Measurements from ENCODE around the gene CEP350.

The CEP350 gene

GRCh38 chr1:180151508-180151907 lies 196.9 kb downstream of the CEP350 start:
- Histone ChIP-seq H3K27ac (ENCODE audit: insufficient read depth in 1 of 2, low read depth in 1 of 2, low read length in 2 of 2, poor library complexity in 1 of 2, severe bottlenecking in 2 of 2) (no peak overlapping the region), H3K4me3 (ENCODE audit: control insufficient read depth in 1 of 7, extremely low read depth in 1 of 7, insufficient read depth in 4 of 7, low read depth in 2 of 7, low read length in 6 of 7) (no peak overlapping the region), H3K36me3 (ENCODE audit: control insufficient read depth in 4 of 4, insufficient read depth in 4 of 4, low read length in 3 of 4) (peaks cover 0 to 1% (median 0%) of the 10 kb centered on the region in 4 experiments), H3K9me3 (ENCODE audit: control extremely low read depth in 1 of 5, control insufficient read depth in 4 of 5, insufficient read depth in 2 of 5, low read depth in 1 of 5, low read length in 4 of 5) (no peaks in the 10 kb centered on the region), H3K4me1 (ENCODE audit: control extremely low read depth in 1 of 4, control insufficient read depth in 4 of 4, insufficient read depth in 4 of 4, low read length in 3 of 4) (peaks cover 6 to 39% (median 22%) of the 10 kb centered on the region in 4 experiments), H3K27me3 (replicated peaks in 2 of 5; ENCODE audit: control insufficient read depth in 4 of 5, insufficient read depth in 5 of 5, low read length in 4 of 5) (no peaks in the 10 kb centered on the region)
- DNase-seq: no peak
- POLR2A ChIA-PET: no interaction called here
- CTCF ChIA-PET: interaction anchor here (1.4 kb wide), 1 partner anchor 17 kb away, joined by 6 read pairs; no protein-coding TSS in a partner anchor
- no CpG with 5 or more reads among the region's 3 CpGs for WGBS (ENCODE audit: insufficient coverage)

GRCh38 chr1:180152588-180152987 lies 198.0 kb downstream of the CEP350 start:
- H3K27ac ChIP-seq (ENCODE audit: insufficient read depth in 1 of 2, low read depth in 1 of 2, low read length in 2 of 2, poor library complexity in 1 of 2, severe bottlenecking in 2 of 2): no peak overlapping the region
- POLR2A ChIA-PET: no interaction called here
- WGBS (ENCODE audit: insufficient coverage): 93% methylated on average over 4 of the region's 6 CpGs

DNA sequence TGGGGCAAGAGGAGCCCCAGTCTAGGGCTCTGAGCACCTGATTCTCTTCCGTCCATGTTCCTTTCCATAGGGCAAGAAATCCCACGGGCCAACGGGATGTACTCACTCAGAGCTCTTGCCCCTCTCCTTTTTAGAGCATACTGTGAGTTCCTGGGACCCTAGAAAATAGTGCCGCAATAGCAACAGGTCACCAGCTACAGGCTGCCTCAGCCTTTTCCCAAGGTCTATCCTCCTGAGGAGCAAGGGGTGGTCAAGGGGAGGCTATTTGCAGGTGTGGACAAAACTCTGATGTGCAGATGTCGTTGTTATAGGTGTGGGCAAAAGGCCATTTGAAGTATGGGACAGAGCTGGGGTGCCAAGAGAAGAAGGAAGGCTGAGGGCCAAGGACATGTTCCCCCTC lies 198.4 kb downstream of the CEP350 start:
- Histone ChIP-seq H3K27ac (ENCODE audit: insufficient read depth in 1 of 2, low read depth in 1 of 2, low read length in 2 of 2, poor library complexity in 1 of 2, severe bottlenecking in 2 of 2) (no peak overlapping the region), H3K27me3 (replicated peaks in 2 of 5; ENCODE audit: control insufficient read depth in 4 of 5, insufficient read depth in 5 of 5, low read length in 4 of 5) (no peaks in the 10 kb centered on the region), H3K9me3 (ENCODE audit: control extremely low read depth in 1 of 5, control insufficient read depth in 4 of 5, insufficient read depth in 2 of 5, low read depth in 1 of 5, low read length in 4 of 5) (no peaks in the 10 kb centered on the region), H3K4me1 (ENCODE audit: control extremely low read depth in 1 of 4, control insufficient read depth in 4 of 4, insufficient read depth in 4 of 4, low read length in 3 of 4) (peaks cover 8 to 48% (median 24%) of the 10 kb centered on the region in 4 experiments), H3K4me3 (ENCODE audit: control insufficient read depth in 1 of 7, extremely low read depth in 1 of 7, insufficient read depth in 4 of 7, low read depth in 2 of 7, low read length in 6 of 7) (no peak overlapping the region), H3K36me3 (ENCODE audit: control insufficient read depth in 4 of 4, insufficient read depth in 4 of 4, low read length in 3 of 4) (peaks cover 0 to 2% (median 1%) of the 10 kb centered on the region in 4 experiments)
- no peak for DNase-seq
- CTCF ChIA-PET: interaction anchor here (6.9 kb wide), 1 partner anchor 16 kb away, joined by 56 read pairs; no protein-coding TSS in a partner anchor
- POLR2A ChIA-PET: no interaction called here
- 97% methylated on average over 3 of the region's 5 CpGs for WGBS (ENCODE audit: insufficient coverage)

More at GRCh38 chr1:180152588-180152987, 198.0 kb downstream of the CEP350 start:
- Histone ChIP-seq H3K36me3 (ENCODE audit: control insufficient read depth in 4 of 4, insufficient read depth in 4 of 4, low read length in 3 of 4) (peaks cover 0 to 2% (median 0%) of the 10 kb centered on the region in 4 experiments), H3K27me3 (replicated peaks in 2 of 5; ENCODE audit: control insufficient read depth in 4 of 5, insufficient read depth in 5 of 5, low read length in 4 of 5) (no peaks in the 10 kb centered on the region), H3K4me3 (ENCODE audit: control insufficient read depth in 1 of 7, extremely low read depth in 1 of 7, insufficient read depth in 4 of 7, low read depth in 2 of 7, low read length in 6 of 7) (no peak overlapping the region), H3K4me1 (ENCODE audit: control extremely low read depth in 1 of 4, control insufficient read depth in 4 of 4, insufficient read depth in 4 of 4, low read length in 3 of 4) (peaks cover 8 to 48% (median 24%) of the 10 kb centered on the region in 4 experiments), H3K9me3 (ENCODE audit: control extremely low read depth in 1 of 5, control insufficient read depth in 4 of 5, insufficient read depth in 2 of 5, low read depth in 1 of 5, low read length in 4 of 5) (no peaks in the 10 kb centered on the region)
- CTCF ChIA-PET: interaction anchor here (1.4 kb wide), 1 partner anchor 16 kb away, joined by 6 read pairs; no protein-coding TSS in a partner anchor
- DNase-seq: no peak

DNA sequence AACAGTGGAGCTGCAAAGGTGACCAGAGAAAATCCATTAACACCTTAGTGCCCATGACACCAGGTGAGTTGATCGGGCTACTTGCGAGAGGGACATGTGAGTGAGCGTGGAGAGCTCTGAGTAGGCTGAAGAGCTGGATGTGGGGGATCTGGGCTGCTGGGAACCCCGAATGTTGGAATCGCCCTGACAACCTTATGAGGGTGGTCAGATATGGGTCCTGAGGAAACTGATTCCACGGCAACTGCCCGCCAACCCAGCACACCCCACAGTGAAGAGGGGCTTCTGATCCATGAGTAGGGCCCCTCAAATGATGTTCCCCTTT lies 199.4 kb downstream of the CEP350 start:
- Histone ChIP-seq H3K4me1 (ENCODE audit: control extremely low read depth in 1 of 4, control insufficient read depth in 4 of 4, insufficient read depth in 4 of 4, low read length in 3 of 4) (peaks cover 8 to 48% (median 24%) of the 10 kb centered on the region in 4 experiments), H3K27me3 (replicated peaks in 2 of 5; ENCODE audit: control insufficient read depth in 4 of 5, insufficient read depth in 5 of 5, low read length in 4 of 5) (no peaks in the 10 kb centered on the region), H3K27ac (ENCODE audit: insufficient read depth in 1 of 2, low read depth in 1 of 2, low read length in 2 of 2, poor library complexity in 1 of 2, severe bottlenecking in 2 of 2) (peak overlapping the region; percentile 46 to 83), H3K4me3 (ENCODE audit: control insufficient read depth in 1 of 7, extremely low read depth in 1 of 7, insufficient read depth in 4 of 7, low read depth in 2 of 7, low read length in 6 of 7) (peak overlapping the region; percentile 69 to 91 (median 88)), H3K9me3 (ENCODE audit: control extremely low read depth in 1 of 5, control insufficient read depth in 4 of 5, insufficient read depth in 2 of 5, low read depth in 1 of 5, low read length in 4 of 5) (no peaks in the 10 kb centered on the region), H3K36me3 (ENCODE audit: control insufficient read depth in 4 of 4, insufficient read depth in 4 of 4, low read length in 3 of 4) (peaks cover 0 to 6% (median 1%) of the 10 kb centered on the region in 4 experiments)
- 21% methylated on average over 7 of the region's 7 CpGs for WGBS (ENCODE audit: insufficient coverage)
- POLR2A ChIA-PET: no interaction called here
- CTCF ChIA-PET: interaction anchor here (6.9 kb wide), 1 partner anchor 15 kb away, joined by 56 read pairs; no protein-coding TSS in a partner anchor
- no peak for DNase-seq

GRCh38 chr1:180154325-180155181 lies 199.9 kb downstream of the CEP350 start, which contains the start of gene QSOX1:
Gene QSOX1 (plus strand): TSS chr1:180154869. CDS start chr1:180154908, 39 bp downstream.
- Histone ChIP-seq H3K27ac (ENCODE audit: insufficient read depth in 1 of 2, low read depth in 1 of 2, low read length in 2 of 2, poor library complexity in 1 of 2, severe bottlenecking in 2 of 2) (peak within 1 kb of the TSS; percentile 46 to 83), H3K9me3 (ENCODE audit: control extremely low read depth in 1 of 5, control insufficient read depth in 4 of 5, insufficient read depth in 2 of 5, low read depth in 1 of 5, low read length in 4 of 5) (no peaks in the 10 kb centered on the region), H3K27me3 (replicated peaks in 2 of 5; ENCODE audit: control insufficient read depth in 4 of 5, insufficient read depth in 5 of 5, low read length in 4 of 5) (no peaks in the 10 kb centered on the region), H3K4me3 (ENCODE audit: control insufficient read depth in 1 of 7, extremely low read depth in 1 of 7, insufficient read depth in 4 of 7, low read depth in 2 of 7, low read length in 6 of 7) (peak within 1 kb of the TSS; percentile 69 to 91 (median 89)), H3K4me1 (ENCODE audit: control extremely low read depth in 1 of 4, control insufficient read depth in 4 of 4, insufficient read depth in 4 of 4, low read length in 3 of 4) (peaks cover 8 to 48% (median 24%) of the 10 kb centered on the region in 4 experiments), H3K36me3 (ENCODE audit: control insufficient read depth in 4 of 4, insufficient read depth in 4 of 4, low read length in 3 of 4) (peaks cover 0 to 6% (median 1%) of the 10 kb centered on the region in 4 experiments)
- ChIA-PET POLR2A (interaction anchor here (1.1 kb wide), 1 partner anchor 348 kb away, joined by 3 read pairs; no protein-coding TSS in a partner anchor), CTCF (interaction anchor here (1.0 to 6.9 kb wide), 3 partner anchors 10 to 26 kb away, joined by 4 to 56 read pairs (median 7); no protein-coding TSS in a partner anchor)
- WGBS (ENCODE audit: insufficient coverage): under 1% methylated on average over 83 of the region's 100 CpGs
- peak; percentile 87 to 95 (median 95) for DNase-seq

GRCh38 chr1:180155182-180155682 lies 200.6 kb downstream of the CEP350 start:
- no peak for DNase-seq
- H3K4me1 ChIP-seq (ENCODE audit: control extremely low read depth in 1 of 4, control insufficient read depth in 4 of 4, insufficient read depth in 4 of 4, low read length in 3 of 4): peaks cover 8 to 52% (median 24%) of the 10 kb centered on the region in 4 experiments
- 2% methylated on average over 28 of the region's 29 CpGs for WGBS (ENCODE audit: insufficient coverage)

More at GRCh38 chr1:180155182-180155682, 200.6 kb downstream of the CEP350 start:
- no peaks in the 10 kb centered on the region for H3K27me3 ChIP-seq (replicated peaks in 2 of 5; ENCODE audit: control insufficient read depth in 4 of 5, insufficient read depth in 5 of 5, low read length in 4 of 5)
- H3K36me3 ChIP-seq (ENCODE audit: control insufficient read depth in 4 of 4, insufficient read depth in 4 of 4, low read length in 3 of 4): peaks cover 0 to 6% (median 1%) of the 10 kb centered on the region in 4 experiments
- H3K27ac ChIP-seq (ENCODE audit: insufficient read depth in 1 of 2, low read depth in 1 of 2, low read length in 2 of 2, poor library complexity in 1 of 2, severe bottlenecking in 2 of 2): peak overlapping the region in 1 of 2 experiments; percentile 56
- H3K9me3 ChIP-seq (ENCODE audit: control extremely low read depth in 1 of 5, control insufficient read depth in 4 of 5, insufficient read depth in 2 of 5, low read depth in 1 of 5, low read length in 4 of 5): no peaks in the 10 kb centered on the region
- POLR2A ChIA-PET: interaction anchor here (1.1 kb wide), 1 partner anchor 348 kb away, joined by 3 read pairs; no protein-coding TSS in a partner anchor
- CTCF ChIA-PET: interaction anchor here (1.0 to 6.9 kb wide), 3 partner anchors 9 to 25 kb away, joined by 4 to 56 read pairs (median 7); no protein-coding TSS in a partner anchor
- H3K4me3 ChIP-seq (ENCODE audit: control insufficient read depth in 1 of 7, extremely low read depth in 1 of 7, insufficient read depth in 4 of 7, low read depth in 2 of 7, low read length in 6 of 7): peak overlapping the region; percentile 25 to 91 (median 84)

Measured in common myeloid progenitor, CD34-positive (primary cell).